GM10847 (cell line): ENCODE results near the gene MOCS2.

Experiments
- POLR2A ChIP-seq: IDR thresholded peaks from 2 replicates; pipeline ENCODE4 v1.6.1; 2011; ENCODE audit not compliant: insufficient read length; ENCODE audit errors: extremely low read depth

MOCS2 gene, protein sequence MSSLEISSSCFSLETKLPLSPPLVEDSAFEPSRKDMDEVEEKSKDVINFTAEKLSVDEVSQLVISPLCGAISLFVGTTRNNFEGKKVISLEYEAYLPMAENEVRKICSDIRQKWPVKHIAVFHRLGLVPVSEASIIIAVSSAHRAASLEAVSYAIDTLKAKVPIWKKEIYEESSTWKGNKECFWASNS

DNA sequence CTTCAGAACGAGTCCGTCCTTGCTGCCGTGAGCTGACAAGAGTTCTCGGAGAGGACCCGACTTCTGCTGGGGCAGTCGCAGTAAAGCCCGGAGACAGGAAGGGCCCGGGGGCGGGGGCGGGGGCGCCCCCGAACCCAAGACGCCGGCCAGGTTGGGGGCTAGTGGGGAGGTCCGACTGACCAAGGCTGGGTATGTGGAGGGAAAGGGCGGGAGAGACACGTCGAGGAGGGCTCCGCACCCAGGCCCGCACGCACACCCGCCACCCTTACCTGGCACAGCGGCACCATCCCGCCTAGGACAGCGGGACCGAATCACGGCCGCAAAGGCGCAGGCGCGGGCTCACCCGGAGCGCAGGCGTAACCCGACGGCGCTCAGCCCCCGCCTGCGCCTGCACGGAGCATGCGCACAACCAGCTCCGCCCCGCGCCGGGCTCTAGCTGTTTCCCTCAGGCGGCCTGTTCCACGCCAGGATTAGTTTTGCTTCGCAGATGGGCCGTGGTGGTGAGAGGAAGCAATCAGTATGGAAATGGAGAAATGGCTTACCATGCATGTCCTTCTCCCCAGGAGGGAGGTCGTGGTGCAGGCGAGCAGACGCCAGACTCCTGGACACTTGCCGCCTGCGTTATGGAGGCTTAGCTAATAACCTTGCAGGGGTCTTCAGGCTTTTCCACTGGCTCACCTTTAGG is at the start of gene MOCS2:
Gene MOCS2 (minus strand): TSS at position 315 of the 685 bp plus-strand sequence. CDS start 2,583 bp downstream, outside the sequence.
- peak; percentile 90 for TF ChIP-seq POLR2A

DNA sequence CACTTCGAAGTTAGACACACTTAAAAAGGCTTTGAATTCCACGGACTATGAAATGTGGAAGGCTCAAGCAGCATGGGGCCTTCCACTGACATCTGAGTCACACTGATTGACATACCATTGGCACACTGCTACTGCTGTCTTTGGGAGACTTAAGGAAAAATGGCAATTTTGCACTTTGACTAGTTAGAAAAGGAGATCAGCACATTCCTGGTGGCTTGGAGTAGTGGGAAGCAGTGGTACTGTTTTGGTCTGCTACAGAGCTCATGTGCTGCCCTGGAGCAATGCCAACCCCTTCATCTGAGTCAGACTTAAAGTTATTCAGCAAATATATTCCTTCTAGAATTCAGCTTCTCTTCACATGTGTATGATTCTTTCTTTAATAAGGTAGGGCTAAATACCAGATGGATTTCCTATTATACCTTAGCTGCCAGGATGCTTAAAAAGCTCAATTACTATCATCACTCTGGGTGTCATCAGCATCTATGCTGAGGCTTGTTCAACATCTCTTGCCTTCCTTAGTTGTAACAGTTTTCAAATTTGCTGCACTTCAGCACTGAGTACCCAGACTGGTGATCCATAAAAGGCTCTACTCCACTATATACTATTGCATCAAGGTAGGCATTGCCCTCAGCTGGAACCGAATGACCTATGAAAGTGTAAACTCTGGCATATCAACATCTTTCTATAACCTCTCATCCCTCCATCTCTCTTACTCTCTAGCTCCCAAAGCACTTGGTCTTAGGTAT is 42.3 kb upstream of the MOCS2 start:
- no peak for TF ChIP-seq POLR2A

DNA sequence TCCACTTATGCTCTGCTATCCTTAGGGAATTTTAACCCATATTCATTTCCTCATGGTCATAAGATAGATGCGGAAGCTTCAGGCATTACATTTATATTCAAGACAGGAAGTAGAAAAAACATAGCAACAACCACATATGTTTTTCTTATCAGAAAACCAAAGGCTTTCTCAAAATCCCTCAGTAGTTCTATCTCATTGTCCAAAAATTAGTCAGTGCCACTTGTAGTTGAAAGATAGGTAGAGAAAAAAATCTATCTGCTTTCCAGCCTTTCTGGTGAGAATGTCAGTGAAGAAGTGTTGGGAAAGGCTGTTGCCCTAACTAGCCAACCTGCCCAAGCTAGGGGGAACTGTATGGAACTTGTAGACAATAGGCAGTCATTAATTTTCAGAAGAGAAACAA is 23.5 kb upstream of the MOCS2 start:
- no peak for TF ChIP-seq POLR2A

DNA sequence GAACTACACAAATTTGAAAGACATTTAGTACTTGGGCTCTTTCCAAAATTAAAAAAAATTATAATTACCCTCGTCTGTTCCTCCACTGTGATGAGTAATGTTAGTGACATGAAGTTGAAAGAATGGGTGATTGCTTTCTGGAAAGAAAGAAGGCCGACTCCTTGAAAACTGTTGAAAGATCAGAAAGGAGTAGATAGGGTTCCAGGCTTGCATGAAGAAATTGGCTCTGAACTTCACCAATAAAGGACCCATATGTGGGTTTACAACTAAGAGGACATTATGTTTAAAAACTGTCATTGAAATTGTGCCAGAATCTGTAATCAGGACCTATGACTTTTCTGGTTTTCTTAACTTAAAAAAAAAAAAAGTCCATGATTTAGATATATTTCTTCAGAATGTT is 20.7 kb upstream of the MOCS2 start:
- no peak for TF ChIP-seq POLR2A

DNA sequence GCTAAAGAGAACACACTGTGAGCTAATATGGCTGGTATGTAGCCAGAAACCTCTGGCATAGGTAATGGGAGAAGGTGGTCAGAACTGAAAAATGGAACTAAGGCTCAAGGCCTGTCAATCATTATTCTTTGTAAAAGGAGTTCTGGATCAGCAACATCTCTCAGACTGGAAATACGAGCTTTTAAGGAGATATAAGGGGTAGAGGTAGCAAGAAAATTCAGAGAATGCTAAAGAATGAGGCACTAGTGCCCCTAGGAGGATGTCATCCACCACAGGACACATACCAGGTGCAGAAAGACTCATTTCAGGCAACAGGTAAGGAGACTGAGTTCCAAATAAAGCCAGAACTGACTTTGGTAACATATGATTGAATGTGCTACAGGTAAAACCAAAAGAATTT is 18.9 kb upstream of the MOCS2 start:
- TF ChIP-seq POLR2A: no peak

DNA sequence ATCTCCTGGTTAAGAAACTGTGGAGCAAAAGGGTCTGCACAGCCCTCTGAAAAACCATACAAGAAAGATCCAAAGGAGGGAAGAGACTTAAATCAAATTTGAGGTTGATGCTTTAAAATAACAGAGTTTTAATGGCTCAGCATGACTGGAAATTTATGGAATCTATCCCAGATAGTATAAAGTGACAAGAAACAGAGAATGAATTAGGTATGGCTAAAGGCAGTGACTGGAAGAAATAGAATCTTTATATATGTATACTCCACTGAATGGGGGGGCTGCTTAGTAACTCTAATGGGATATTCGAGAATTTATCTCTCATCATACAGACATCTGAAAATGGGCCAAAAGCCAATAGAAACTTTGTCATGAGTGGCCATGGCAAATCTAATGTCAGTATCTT is 17.6 kb upstream of the MOCS2 start:
- TF ChIP-seq POLR2A: no peak

DNA sequence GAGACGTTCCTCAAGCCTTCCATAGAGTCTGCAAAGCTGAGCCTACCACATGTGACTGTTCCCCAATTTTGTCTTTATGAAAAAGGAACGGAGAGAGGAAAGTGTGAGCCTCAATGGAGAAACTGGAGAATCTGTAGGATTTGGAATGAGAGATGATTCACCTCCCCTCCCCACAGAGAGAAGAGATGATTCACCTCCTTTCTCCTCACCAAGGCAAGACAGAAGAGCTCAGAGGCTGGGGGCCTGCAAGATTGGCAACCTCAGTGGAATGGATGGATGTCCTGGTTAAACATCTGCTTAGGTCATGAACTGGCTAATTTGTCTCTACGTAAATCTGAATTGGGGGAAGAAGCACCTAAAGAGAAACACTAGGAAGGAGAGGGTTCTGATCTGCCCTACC is 17.0 kb upstream of the MOCS2 start:
- no peak for TF ChIP-seq POLR2A

DNA sequence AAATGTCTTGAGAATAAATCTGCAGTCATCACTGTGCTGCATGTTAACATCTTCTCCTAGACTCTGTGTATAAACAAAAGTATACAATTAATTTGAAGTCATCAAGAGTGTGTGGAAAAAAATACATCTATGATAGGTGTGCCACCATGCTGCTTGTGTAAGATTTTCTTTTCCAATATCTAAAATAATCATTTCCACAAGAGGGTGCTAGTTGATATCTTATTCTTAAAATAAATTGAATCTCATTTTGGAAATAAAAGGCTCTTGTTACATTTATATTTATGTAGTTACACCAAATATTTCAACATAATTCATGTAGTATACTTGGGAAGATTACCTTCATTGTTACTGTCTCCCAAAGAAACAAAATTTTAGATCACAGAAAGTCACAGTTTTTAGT is 14.1 kb upstream of the MOCS2 start:
- no peak for TF ChIP-seq POLR2A

DNA sequence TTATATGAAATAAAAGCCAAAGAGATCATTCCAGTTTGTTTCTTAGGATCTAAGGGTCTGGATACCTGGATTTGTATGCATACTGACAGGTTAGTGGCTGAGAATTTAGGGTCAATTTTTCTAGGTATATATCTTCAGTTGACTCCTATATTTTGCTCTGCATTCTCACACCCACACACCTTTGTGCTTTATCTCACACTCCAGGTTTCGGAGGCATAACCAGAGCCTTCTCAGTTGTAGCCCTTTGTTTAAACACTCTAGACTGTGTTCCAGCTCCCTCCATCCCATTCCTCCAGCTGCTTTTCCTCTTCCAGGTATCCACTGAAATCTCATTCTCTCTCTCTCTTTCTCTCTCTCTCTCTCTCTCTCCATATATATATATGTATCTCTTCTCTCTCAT is 10.6 kb upstream of the MOCS2 start:
- no peak for TF ChIP-seq POLR2A

DNA sequence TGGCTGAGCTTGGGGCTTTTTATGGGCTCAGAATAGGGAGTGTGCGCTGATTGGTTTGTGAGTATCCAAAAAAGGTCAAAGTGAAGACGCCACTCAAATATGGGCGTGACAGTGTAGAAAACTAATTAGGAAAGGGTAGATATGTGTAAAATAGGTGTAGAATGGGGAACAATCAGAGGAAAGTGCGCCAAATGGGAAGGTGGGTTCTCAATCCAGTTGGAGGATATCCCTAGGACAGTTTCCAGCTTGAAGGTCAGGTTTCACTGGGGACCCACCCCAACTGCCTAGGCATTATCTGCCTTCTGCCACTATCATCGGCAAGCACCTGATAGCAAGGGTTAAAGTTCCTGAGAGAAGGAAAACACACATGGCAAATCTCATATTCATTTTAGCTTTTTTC is 9.3 kb upstream of the MOCS2 start:
- TF ChIP-seq POLR2A: no peak

DNA sequence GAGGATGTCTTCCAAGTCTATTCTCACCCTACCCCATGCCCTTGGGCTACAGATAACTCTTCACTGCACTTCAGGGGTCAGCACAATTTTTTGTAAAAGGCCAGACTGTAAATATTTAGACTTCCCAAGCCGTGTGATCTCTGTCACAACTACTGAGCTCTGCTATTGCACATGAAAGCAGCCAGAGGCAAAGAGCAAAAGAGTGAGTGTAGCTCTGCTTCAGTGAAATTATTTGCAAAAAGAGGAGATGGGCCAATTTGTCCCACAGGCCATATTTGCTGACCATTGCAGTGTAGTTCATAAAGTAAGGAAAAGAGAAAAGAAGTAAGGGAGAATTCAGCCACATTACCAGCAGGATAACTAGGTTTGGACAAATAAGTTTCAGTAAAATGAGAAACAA is 7.0 kb upstream of the MOCS2 start:
- TF ChIP-seq POLR2A: no peak

DNA sequence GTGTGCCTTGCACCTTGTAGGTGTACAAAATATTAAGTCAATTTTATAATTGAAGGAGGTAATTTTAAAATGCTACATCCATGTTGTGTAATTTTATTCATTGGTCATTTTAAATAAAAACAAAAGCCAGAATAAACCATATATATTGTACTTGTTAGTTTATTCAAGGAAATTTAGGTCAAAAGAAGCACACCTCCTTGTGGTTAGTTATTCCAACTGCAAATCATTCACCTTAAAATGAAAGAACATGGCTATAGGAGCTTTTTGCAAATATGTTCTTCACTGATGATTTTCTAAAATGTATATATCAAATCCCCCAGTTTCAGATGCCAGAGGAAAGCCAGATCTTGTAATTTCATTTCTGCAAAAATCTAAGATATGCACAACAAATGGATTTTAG is 5.4 kb upstream of the MOCS2 start:
- no peak for TF ChIP-seq POLR2A

DNA sequence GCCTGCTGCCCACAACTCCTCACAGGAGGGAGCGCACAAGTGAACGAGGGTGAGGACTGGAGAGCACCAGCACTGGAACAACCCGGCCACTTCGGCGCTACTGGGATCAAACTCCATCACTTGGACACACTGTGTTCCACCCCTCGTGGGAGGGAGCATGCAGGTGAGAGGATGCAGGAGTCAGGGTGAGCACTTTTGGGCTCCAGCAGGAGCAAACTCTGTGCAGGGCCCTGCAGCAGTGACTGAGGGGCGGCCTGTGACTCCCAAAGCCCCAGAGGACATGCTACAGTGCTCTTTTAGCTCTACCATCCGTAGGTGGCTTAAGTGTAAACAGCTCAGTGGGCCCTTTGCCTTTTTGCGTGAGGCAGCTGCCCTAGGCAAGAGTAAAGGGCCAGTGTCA is 4.4 kb upstream of the MOCS2 start:
- no peak for TF ChIP-seq POLR2A

DNA sequence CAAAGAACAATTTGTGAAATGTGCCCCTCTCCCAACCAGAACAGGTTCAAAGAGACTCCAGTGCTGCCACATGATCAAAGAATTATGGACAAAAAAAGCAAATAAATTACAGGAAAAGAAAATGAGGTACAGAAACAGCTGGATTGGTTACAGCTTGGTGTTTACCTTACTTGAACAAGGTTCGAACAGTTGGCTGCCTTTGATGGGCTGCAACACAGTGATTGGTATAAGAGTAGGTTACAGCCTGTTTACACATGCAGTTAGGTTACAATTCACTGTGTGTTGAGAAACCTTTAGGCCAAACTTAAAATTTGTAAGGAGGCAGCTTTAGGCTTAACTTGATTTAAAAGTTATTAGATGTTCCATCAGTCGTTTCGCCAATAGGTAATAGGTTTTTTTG is 3.4 kb upstream of the MOCS2 start:
- no peak for TF ChIP-seq POLR2A

DNA sequence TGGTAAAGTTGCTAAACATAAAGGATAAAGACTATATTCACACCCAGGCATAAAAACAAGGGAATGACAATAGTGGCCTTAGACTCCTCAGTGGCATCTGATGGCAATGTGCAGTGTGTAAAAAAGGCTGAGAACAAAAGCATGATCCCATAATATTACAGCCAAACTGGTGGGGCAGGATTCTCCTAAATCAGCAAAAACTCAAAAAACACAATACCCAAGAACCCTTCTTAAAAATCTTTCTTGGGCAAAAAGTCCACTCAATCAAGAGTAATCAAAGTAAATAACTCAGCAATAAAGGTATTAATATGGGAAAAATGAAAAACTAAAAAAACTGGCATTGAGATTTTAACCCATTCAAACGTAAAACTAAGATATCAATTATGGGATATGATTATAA is 1.6 kb upstream of the MOCS2 start:
- TF ChIP-seq POLR2A: no peak

DNA sequence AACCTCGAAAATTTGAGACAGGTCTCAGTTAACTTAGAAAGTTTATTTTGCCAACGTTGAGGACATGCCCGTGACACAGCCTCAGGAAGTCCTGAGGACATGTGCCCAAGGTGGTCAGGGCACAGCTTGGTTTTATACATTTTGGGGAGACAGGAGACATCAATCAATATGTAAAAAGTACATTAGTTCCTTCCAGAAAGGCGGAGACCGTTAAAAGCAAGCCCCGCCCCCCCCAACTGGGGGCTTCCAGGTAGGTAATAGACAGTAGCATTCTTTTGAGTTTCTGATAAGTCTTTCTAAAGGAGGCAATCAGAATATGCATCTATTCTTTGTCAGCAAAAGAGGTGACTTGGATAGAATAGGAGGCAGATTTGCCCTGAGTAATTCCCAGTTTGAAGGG is 599 bp upstream of the MOCS2 start:
- TF ChIP-seq POLR2A: no peak
